GM12865 (cell line): ENCODE results near the gene MFAP3.

Experiments
- DNase-seq: peaks from one replicate; pipeline ENCODE4 v3.0.0; 2010; ENCODE audit warnings: low read depth
- H3K4me3 ChIP-seq: 2 replicates; pipeline ENCODE4 v1.5.1; 2011; ENCODE audit warnings: mild to moderate bottlenecking, low read depth, low read length, control low read depth
- TF ChIP-seq, protein P1 (sequence below): IDR thresholded peaks from 2 replicates; pipeline ENCODE4 v1.5.1; 2011; ENCODE audit warnings: low read length, control low read depth, low read depth, inconsistent platforms; ENCODE audit not compliant: insufficient read depth; ENCODE audit errors: missing control alignments

MFAP3 gene

DNA sequence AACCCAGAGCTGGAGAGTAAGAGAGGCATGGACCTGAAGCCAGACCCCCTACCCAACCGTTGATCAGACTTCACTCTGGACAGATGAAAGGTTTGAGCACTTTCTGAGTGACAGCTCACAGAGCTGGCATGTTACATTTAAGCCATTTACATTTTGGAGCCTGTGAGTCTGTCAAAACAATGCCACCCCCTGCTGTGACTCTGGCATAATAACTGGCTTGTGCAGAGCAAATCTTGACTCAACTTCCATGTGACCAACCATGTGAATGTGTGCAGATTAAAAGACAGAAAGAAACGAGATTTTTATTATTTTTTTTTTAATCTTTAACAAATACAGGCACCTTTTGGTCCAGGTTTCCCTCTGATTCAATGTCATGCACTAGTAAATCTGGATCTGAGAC is 48.5 kb downstream of the MFAP3 start:
- no peak overlapping the region for H3K4me3 ChIP-seq
- TF ChIP-seq, protein P1, sequence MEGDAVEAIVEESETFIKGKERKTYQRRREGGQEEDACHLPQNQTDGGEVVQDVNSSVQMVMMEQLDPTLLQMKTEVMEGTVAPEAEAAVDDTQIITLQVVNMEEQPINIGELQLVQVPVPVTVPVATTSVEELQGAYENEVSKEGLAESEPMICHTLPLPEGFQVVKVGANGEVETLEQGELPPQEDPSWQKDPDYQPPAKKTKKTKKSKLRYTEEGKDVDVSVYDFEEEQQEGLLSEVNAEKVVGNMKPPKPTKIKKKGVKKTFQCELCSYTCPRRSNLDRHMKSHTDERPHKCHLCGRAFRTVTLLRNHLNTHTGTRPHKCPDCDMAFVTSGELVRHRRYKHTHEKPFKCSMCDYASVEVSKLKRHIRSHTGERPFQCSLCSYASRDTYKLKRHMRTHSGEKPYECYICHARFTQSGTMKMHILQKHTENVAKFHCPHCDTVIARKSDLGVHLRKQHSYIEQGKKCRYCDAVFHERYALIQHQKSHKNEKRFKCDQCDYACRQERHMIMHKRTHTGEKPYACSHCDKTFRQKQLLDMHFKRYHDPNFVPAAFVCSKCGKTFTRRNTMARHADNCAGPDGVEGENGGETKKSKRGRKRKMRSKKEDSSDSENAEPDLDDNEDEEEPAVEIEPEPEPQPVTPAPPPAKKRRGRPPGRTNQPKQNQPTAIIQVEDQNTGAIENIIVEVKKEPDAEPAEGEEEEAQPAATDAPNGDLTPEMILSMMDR: no peak
- DNase-seq: no peak

DNA sequence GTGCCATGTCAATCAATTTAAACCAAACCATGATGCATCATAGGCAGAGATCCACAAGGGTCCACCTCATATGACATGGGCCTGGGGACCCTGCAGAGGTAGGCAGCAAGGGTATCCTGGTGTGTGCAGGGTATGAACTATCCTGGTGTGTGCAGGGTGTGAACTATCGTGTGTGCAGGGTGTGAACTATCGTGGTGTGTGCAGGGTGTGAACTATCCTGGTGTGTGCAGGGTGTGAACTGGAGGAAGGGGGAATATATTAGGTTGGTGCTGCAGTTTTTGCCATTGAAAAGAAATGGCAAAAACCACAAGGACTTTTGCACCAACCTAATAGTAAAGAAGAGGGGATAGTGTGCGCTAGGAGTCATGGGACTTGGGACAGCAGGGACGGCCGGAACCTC is 50.0 kb downstream of the MFAP3 start:
- DNase-seq: no peak
- TF ChIP-seq, protein P1: no peak
- no peak overlapping the region for H3K4me3 ChIP-seq

DNA sequence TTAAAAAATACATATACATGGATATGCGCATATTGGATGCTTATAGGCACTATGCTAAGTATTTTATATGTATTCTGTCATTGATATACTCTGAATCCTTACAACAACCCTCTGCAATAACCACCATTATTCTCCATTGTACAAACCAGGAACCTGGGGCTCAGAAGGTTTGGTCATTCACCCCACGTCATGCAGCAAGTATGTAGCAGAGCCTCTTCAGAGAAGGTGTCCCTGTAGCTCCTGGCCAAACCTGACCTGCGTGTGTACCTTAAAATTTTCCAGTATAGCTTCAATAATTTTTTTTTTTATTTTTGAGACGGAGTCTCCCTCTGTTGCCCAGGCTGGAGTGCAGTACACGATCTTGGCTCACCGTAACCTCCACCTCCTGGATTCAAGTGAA is 51.9 kb downstream of the MFAP3 start:
- TF ChIP-seq, protein P1: no peak

DNA sequence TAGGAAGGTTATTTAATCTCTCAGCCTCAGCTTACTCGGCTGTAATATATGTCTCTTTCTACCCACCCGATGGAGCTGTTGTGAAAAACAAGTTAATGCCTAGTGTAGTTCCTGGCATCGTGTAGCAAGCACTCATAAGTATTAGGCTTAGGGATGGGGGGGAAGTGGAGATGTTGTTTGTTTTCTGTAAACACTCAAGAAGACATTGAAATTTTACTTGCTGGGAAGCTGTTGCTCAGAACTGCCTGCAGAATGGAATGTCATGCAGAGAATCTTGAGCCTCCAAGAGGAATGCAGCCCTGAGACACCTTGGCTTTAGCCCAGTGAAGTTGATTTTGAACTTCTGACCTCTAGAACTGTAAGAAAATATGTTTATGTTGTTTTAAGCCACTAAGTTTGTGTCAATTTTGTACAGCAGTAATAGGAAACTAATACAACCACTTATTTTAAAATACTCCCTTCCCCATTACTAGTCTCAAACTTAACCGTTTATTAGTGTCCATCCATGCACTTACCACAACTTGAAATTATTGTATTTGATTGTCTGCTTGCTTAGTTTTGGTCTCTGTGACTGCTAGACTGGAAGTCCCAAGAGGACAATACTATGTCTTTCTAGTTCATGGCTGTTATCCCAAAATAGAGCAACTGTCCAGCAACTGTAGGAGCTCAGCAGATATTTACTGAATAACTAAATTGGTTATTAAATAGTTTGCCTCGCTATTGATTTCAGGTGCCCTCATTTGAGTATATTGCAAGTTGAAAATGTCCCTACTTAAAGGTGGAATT is 53.8 kb downstream of the MFAP3 start:
- TF ChIP-seq, protein P1: no peak
- no peak overlapping the region for H3K4me3 ChIP-seq
- DNase-seq: no peak

More for the DNA sequence above, 51.9 kb downstream of the MFAP3 start:
- H3K4me3 ChIP-seq: no peak overlapping the region
- DNase-seq: no peak

DNA sequence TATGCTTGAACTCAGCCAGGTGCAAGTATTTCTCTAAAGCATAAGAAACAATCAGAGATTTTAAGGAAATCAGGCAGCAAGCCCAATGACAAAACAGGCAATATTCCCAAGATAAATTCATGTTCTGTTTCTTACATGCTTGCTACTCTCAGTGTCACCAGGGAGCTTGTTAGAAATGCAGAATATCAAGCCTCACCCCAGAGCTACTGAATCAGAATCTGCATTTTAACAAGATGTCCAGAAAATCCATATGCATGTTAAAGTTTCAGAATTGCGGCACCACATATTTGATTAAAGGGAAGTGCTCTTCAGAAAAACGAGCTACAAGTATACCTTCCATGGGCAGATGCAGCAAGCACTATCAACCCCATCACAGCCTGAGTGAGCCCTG is 54.4 kb downstream of the MFAP3 start:
- DNase-seq: no peak
- TF ChIP-seq, protein P1: no peak
- H3K4me3 ChIP-seq: no peak overlapping the region

DNA sequence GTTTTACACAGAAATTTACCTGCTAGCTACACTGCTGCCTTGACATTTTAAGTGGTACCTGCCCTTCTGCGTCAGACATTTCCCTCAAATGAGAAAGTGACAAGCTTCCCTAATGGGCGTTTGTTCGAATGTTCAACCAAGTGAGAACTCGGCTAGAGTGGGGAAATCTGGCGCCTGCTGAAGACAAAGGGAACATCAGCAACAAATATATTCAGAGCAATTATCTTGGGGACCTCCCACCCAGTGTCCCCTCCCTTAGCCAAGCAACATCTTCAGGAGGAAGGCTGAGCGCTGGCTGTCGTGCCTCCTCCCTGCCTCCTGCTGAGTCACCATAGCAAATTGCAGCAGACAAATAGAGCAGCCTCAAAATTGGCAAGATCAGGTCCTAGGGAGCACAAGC is 57.1 kb downstream of the MFAP3 start:
- no peak for DNase-seq
- TF ChIP-seq, protein P1: no peak
- no peak overlapping the region for H3K4me3 ChIP-seq

DNA sequence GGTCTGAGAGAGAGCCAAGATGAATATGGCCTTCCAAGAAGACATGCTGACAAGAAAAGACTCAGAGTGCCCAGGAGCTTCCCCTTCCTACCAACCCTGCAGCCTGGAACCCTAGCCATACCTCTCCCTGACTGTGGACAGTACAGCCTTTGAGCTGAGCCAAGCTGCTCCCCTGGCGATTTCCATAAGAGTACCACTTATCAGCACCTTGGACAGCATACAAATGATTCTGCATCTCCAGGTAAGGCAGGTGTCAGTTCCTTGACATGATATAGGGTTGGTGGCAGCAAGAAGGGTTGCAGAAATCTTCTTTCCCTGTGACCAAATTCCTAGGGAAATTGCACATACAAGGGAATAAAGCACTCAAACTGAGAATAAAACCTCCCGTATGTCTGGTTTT is 58.3 kb downstream of the MFAP3 start:
- DNase-seq: no peak
- H3K4me3 ChIP-seq: no peak overlapping the region
- TF ChIP-seq, protein P1: no peak
